SK-N-SH (cell line): ENCODE results near the gene MTR. TPM values are rescaled to one million over a fixed set of nuclear protein-coding genes. Genes with fewer than 3 reads are reported as not detected.

ENCODE experiments used
- CTCF ChIA-PET: fragments of 300-600, 350-600 bp; formaldehyde crosslinking; extraction: SDS; loops from one replicate; lab custom pipeline; 2021; lab: Yijun Ruan, JAX
- POLR2A ChIA-PET: fragments of 350-600 bp; sonication (Branson Sonifier 250); formaldehyde crosslinking; extraction: SDS; loops from one replicate; lab custom pipeline; 2020; ENCODE audit warnings: antibody characterized with exemption, inconsistent platforms; lab: Yijun Ruan, JAX
- DNase-seq: peaks from one replicate; pipeline ENCODE4 v3.0.0; 2012
- H2AFZ ChIP-seq: fragments of 200-600 bp; sonication (generic); 2 replicates; pipeline ENCODE4 v1.8.1; 2016; ENCODE audit warnings: antibody characterized with exemption, mild to moderate bottlenecking, low read depth
- H3F3A ChIP-seq: fragments of 200-600 bp; sonication (generic); replicated peaks from 2 replicates; pipeline ENCODE3; 2016; ENCODE audit warnings: antibody characterized with exemption, mild to moderate bottlenecking; ENCODE audit not compliant: insufficient read depth
- H3K27ac ChIP-seq, 2 experiments: fragments of 200-500 bp in 1 of 2; fragments of 200-600 bp in 1 of 2; sonication (Bioruptor generic) in 1 of 2; sonication (generic), shearing (Covaris generic) in 1 of 2; 2 replicates each; pipeline versions ENCODE4 v1.5.1 to v1.6.1; 2014 to 2016; ENCODE audit warnings: low read depth in 2 of 2, inconsistent platforms in 1 of 2, low read length in 1 of 2, mild to moderate bottlenecking in 1 of 2, mixed read lengths in 1 of 2
- H3K27me3 ChIP-seq: fragments of 200-600 bp; sonication (generic), shearing (Covaris generic); 2 replicates; pipeline ENCODE4 v1.6.1; 2016; ENCODE audit warnings: mixed run types; ENCODE audit not compliant: insufficient read depth
- H3K36me3 ChIP-seq, 2 experiments: fragments of 200-500 bp in 1 of 2; fragments of 200-600 bp in 1 of 2; sonication (Bioruptor generic) in 1 of 2; sonication (generic) in 1 of 2; replicated peaks in 1 of 2; 2 replicates each; pipeline versions ENCODE3 to v1.5.1; 2014 to 2016; ENCODE audit warnings: low read length in 1 of 2, mild to moderate bottlenecking in 1 of 2; ENCODE audit not compliant: insufficient read depth in 2 of 2, control insufficient read depth in 1 of 2
- H3K4me1 ChIP-seq, 2 experiments: fragments of 200-500 bp in 1 of 2; fragments of 200-600 bp in 1 of 2; sonication (Bioruptor generic) in 1 of 2; sonication (generic), shearing (Covaris generic) in 1 of 2; 2 replicates each; pipeline versions ENCODE4 v1.5.1 to v1.6.1; 2014 to 2016; ENCODE audit warnings: low read depth in 1 of 2, low read length in 1 of 2, mixed run types in 1 of 2; ENCODE audit not compliant: insufficient read depth in 2 of 2, control insufficient read depth in 1 of 2
- H3K4me2 ChIP-seq: fragments of 200-600 bp; sonication (generic), shearing (Covaris generic); 2 replicates; pipeline ENCODE4 v1.6.1; 2017; ENCODE audit warnings: mixed run types
- H3K4me3 ChIP-seq, 2 experiments: fragments of 200-500 bp in 1 of 2; fragments of 200-600 bp in 1 of 2; sonication (Bioruptor generic) in 1 of 2; sonication (generic), shearing (Covaris generic) in 1 of 2; 2 replicates each; pipeline versions ENCODE4 v1.5.1 to v1.8.1; 2014 to 2016; ENCODE audit warnings: low read depth in 2 of 2, inconsistent platforms in 1 of 2, low read length in 1 of 2, mild to moderate bottlenecking in 1 of 2, mixed read lengths in 1 of 2, moderate library complexity in 1 of 2
- H3K79me2 ChIP-seq: fragments of 200-600 bp; sonication (generic); 2 replicates; pipeline ENCODE4 v1.8.1; 2017; ENCODE audit warnings: mild to moderate bottlenecking; ENCODE audit not compliant: insufficient read depth
- H3K9ac ChIP-seq: fragments of 200-600 bp; sonication (generic); 2 replicates; pipeline ENCODE4 v1.6.1; 2017; ENCODE audit warnings: mixed run types
- H3K9me2 ChIP-seq: fragments of 200-600 bp; sonication (generic); 2 replicates; pipeline ENCODE4 v1.6.1; 2017; ENCODE audit warnings: mixed run types
- H3K9me3 ChIP-seq: fragments of 200-600 bp; sonication (generic); 2 replicates; pipeline ENCODE4 v1.6.1; 2017; ENCODE audit warnings: mixed run types, mild to moderate bottlenecking, moderate library complexity
- H4K20me1 ChIP-seq: fragments of 200-600 bp; sonication (generic); 2 replicates; pipeline ENCODE4 v1.6.1; 2017; ENCODE audit warnings: mild to moderate bottlenecking, mixed run types; ENCODE audit not compliant: insufficient read depth
- ELF1 ChIP-seq: IDR thresholded peaks from 2 replicates; pipeline ENCODE4 v1.4.0; 2012
- FOXJ3 ChIP-seq: sonication (generic); formaldehyde crosslinking; IDR thresholded peaks from 2 replicates; pipeline ENCODE4 v1.5.1; 2020; ENCODE audit warnings: mild to moderate bottlenecking, missing genetic modification reagents
- GABPA ChIP-seq: IDR thresholded peaks from 2 replicates; pipeline ENCODE4 v1.4.0; 2012; ENCODE audit warnings: low read depth, mild to moderate bottlenecking
- GATA2 ChIP-seq: sonication (generic); formaldehyde crosslinking; IDR thresholded peaks from 2 replicates; pipeline ENCODE4 v1.5.0; 2020; ENCODE audit warnings: mild to moderate bottlenecking, missing genetic modification reagents
- JUND ChIP-seq: IDR thresholded peaks from 2 replicates; pipeline ENCODE4 v1.4.0; 2012
- MAX ChIP-seq: IDR thresholded peaks from 2 replicates; pipeline ENCODE4 v1.4.0; 2012; ENCODE audit warnings: low read depth
- MXI1 ChIP-seq: IDR thresholded peaks from 2 replicates; pipeline ENCODE4 v1.6.1; 2012; ENCODE audit warnings: mild to moderate bottlenecking, low read depth, low read length, improper control_type of control experiment
- NFIC ChIP-seq: IDR thresholded peaks from 2 replicates; pipeline ENCODE4 v1.4.0; 2012; ENCODE audit warnings: borderline replicate concordance
- NRF1 ChIP-seq: IDR thresholded peaks from 2 replicates; pipeline ENCODE4 v1.6.1; 2012; ENCODE audit warnings: low read depth, mild to moderate bottlenecking, low read length
- RAD21 ChIP-seq: IDR thresholded peaks from 2 replicates; pipeline ENCODE4 v1.6.1; 2012; ENCODE audit warnings: mild to moderate bottlenecking, low read length
- RCOR1 ChIP-seq: fragments of 150-350 bp; IDR thresholded peaks from 2 replicates; pipeline ENCODE4 v1.6.1; 2017; ENCODE audit warnings: antibody characterized with exemption, low read length
- RFX5 ChIP-seq: IDR thresholded peaks from 2 replicates; pipeline ENCODE4 v1.6.1; 2012; ENCODE audit warnings: mild to moderate bottlenecking, improper control_type of control experiment, low read length
- SIN3A ChIP-seq: IDR thresholded peaks from 2 replicates; pipeline ENCODE4 v1.6.1; 2012; ENCODE audit warnings: low read depth, mild to moderate bottlenecking, low read length, moderate library complexity, borderline replicate concordance
- TAF1 ChIP-seq: IDR thresholded peaks from 2 replicates; pipeline ENCODE4 v1.6.1; 2012; ENCODE audit warnings: low read depth, mild to moderate bottlenecking, low read length, moderate library complexity, borderline replicate concordance
- USF1 ChIP-seq: IDR thresholded peaks from 2 replicates; pipeline ENCODE4 v1.4.0; 2012; ENCODE audit warnings: low read depth, borderline replicate concordance
- ZBTB33 ChIP-seq: IDR thresholded peaks from 2 replicates; pipeline ENCODE4 v1.4.0; 2012; ENCODE audit warnings: low read depth, borderline replicate concordance
- WGBS: methylation state at CpG from one replicate; pipeline ENCODE4 v1.1.6; 2017; ENCODE audit warnings: low lambda C conversion rate; 5-methylcytosine and 5-hydroxymethylcytosine counted together
- polyA plus RNA-seq, 3 experiments: library from polyadenylated mRNA; depleted of rRNA; stranded (reverse); fragments of >200 nt; gene quantifications; 2 replicates each; pipeline ENCODE4 v1.2.3, GENCODE V29; 2012
- TF ChIP-seq, protein P1 (sequence below): fragments of 150-350 bp; IDR thresholded peaks from 2 replicates; pipeline ENCODE4 v1.6.1; 2016; ENCODE audit warnings: mild to moderate bottlenecking, low read depth, low read length
- TF ChIP-seq, protein P2 (sequence below): IDR thresholded peaks from 2 replicates; pipeline ENCODE4; 2012

MTR gene
- polyA plus RNA-seq, 1 of the 3 experiments (the other 2 are of a cell fraction) = 5.4 TPM

GRCh38 chr1:236808564-236809130 is 13.6 kb downstream of the MTR start:
- no peaks in the 10 kb centered on the region; a peak in 1 of 4 replicates for H3K4me1 ChIP-seq
- no peak for DNase-seq
- no peak overlapping the region for H3K4me2 ChIP-seq
- H3K9ac ChIP-seq = no peak overlapping the region
- TF ChIP-seq RCOR1 (no peak), MAX (no peak), GATA2 (CRISPR knock-in tag) (no peak), MXI1 (no peak), GABPA (no peak), RAD21 (no peak), USF1 (no peak), NRF1 (no peak), FOXJ3 (CRISPR knock-in tag) (no peak), NFIC (no peak), ZBTB33 (no peak), RFX5 (no peak), TAF1 (no peak), SIN3A (no peak), JUND (no peak), ELF1 (no peak)
- TF ChIP-seq, protein P1, sequence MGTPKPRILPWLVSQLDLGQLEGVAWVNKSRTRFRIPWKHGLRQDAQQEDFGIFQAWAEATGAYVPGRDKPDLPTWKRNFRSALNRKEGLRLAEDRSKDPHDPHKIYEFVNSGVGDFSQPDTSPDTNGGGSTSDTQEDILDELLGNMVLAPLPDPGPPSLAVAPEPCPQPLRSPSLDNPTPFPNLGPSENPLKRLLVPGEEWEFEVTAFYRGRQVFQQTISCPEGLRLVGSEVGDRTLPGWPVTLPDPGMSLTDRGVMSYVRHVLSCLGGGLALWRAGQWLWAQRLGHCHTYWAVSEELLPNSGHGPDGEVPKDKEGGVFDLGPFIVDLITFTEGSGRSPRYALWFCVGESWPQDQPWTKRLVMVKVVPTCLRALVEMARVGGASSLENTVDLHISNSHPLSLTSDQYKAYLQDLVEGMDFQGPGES = no peak
- TF ChIP-seq, protein P2, sequence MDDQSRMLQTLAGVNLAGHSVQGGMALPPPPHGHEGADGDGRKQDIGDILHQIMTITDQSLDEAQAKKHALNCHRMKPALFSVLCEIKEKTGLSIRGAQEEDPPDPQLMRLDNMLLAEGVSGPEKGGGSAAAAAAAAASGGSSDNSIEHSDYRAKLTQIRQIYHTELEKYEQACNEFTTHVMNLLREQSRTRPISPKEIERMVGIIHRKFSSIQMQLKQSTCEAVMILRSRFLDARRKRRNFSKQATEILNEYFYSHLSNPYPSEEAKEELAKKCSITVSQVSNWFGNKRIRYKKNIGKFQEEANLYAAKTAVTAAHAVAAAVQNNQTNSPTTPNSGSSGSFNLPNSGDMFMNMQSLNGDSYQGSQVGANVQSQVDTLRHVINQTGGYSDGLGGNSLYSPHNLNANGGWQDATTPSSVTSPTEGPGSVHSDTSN = no peak
- TF ChIP-seq, all 33 proteins: peak for 0
- Histone ChIP-seq H3K36me3 (peaks cover 17 to 66% of the 10 kb centered on the region in 2 experiments), H2AFZ (no peak overlapping the region), H3K79me2 (peaks cover 22% of the 10 kb centered on the region; the same call in 1 of the 2 replicates), H3K27ac (no peak overlapping the region), H3K9me2 (no peaks in the 10 kb centered on the region), H4K20me1 (no peaks in the 10 kb centered on the region), H3K9me3 (no peaks in the 10 kb centered on the region), H3K4me3 (no peak overlapping the region), H3K27me3 (no peaks in the 10 kb centered on the region), H3F3A (no peaks in the 10 kb centered on the region)
- 95% methylated on average over 8 of the region's 8 CpGs for WGBS
- POLR2A ChIA-PET = no interaction called here
- CTCF ChIA-PET = interaction anchor here (0.7 to 1.2 kb wide), 4 partner anchors 10 to 753 kb away, joined by 3 to 4 read pairs (median 4); no protein-coding TSS in a partner anchor
